GM23338 (cell line): ENCODE data around the gene TMEM212.

Source experiments
- CTCF ChIP-seq, 2 experiments: fragments of 200-600 bp in 1 of 2; sonication (generic) in 1 of 2; conservative IDR thresholded peaks; 2 replicates each; pipeline versions ENCODE4 v1.5.1 to v1.6.1; 2016 to 2017; ENCODE audit warnings: antibody characterized with exemption in 2 of 2, low read depth in 2 of 2, mild to moderate bottlenecking in 2 of 2, moderate library complexity in 1 of 2
- EZH2 ChIP-seq: fragments of 200-600 bp; sonication (generic); IDR thresholded peaks from one replicate; pipeline ENCODE4 v1.8.0; 2017; ENCODE audit warnings: antibody characterized with exemption, mild to moderate bottlenecking, low read depth; ENCODE audit not compliant: unreplicated experiment
- EZH2phosphoT487 ChIP-seq: fragments of 200-600 bp; sonication (generic); IDR thresholded peaks from one replicate; pipeline ENCODE4 v1.8.1; 2018; ENCODE audit warnings: antibody characterized with exemption; ENCODE audit not compliant: unreplicated experiment
- NANOG ChIP-seq: IDR thresholded peaks from 2 replicates; pipeline ENCODE4 v1.6.1; 2016; ENCODE audit warnings: antibody characterized with exemption, borderline replicate concordance
- POLR2AphosphoS5 ChIP-seq: IDR thresholded peaks from 2 replicates; pipeline ENCODE4 v1.6.1; 2016; ENCODE audit warnings: antibody characterized with exemption, low read depth

DNA sequence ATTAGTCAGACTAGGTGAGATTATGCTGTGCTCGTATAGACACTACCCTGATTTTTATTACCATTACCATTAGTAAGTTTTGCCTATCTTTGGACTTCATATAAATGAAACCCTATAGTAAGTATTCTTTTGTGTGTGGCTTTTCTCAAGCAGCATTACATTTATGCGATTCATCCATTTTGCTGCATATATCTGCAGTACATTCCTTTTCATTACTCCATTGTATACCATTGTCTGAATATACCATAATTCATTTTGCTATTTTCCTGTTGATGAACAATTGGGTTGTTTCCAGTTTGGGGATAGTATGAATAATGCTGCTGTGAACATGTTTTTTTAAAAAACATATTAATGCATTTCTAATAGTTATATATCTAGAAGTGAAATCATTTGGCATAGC lies 45.3 kb downstream of the TMEM212 start:
- TF ChIP-seq CTCF (conservative IDR thresholded peaks at IDR 0.05; ENCODE audit: low read depth in 2 of 2) (no peak), NANOG (no peak), EZH2phosphoT487 (no peak), EZH2 (no peak), POLR2AphosphoS5 (no peak)
